Duodenal mucosa (tissue), 2 donors: Measurements from ENCODE around the gene APOBEC3F.
"Not testable (repeated sequence)": the region's sequence is repeated elsewhere in the genome, so short reads cannot be mapped to it uniquely, and the experiment has no call there.

Source experiments
- H3K27ac ChIP-seq: one replicate; pipeline ENCODE4 v1.7.0; 2013; ENCODE audit warnings: low read depth, low read length
- H3K27me3 ChIP-seq, 2 donors: one replicate each; pipeline ENCODE4 v1.7.0; 2013; ENCODE audit warnings: low read length in 2 of 2, control low read depth in 1 of 2; ENCODE audit not compliant: insufficient read depth in 2 of 2, control insufficient read depth in 1 of 2
- H3K36me3 ChIP-seq, 2 donors: one replicate each; pipeline ENCODE4 v1.7.0; 2013; ENCODE audit warnings: low read length in 2 of 2, control low read depth in 1 of 2; ENCODE audit not compliant: insufficient read depth in 2 of 2, control insufficient read depth in 1 of 2
- H3K4me1 ChIP-seq, 2 donors: one replicate each; pipeline ENCODE4 v1.7.0; 2013; ENCODE audit warnings: low read length in 2 of 2, control low read depth in 1 of 2; ENCODE audit not compliant: insufficient read depth in 2 of 2, control insufficient read depth in 1 of 2
- H3K4me3 ChIP-seq, 2 donors: one replicate each; pipeline ENCODE4 v1.7.0; 2013; ENCODE audit warnings: low read length in 2 of 2, low read depth in 1 of 2
- H3K9ac ChIP-seq, 2 donors: one replicate each; pipeline ENCODE4 v1.7.0; 2013; ENCODE audit warnings: low read length in 2 of 2, low read depth in 1 of 2
- H3K9me3 ChIP-seq, 2 donors: one replicate each; pipeline ENCODE4 v1.7.0; 2013; ENCODE audit warnings: low read length in 2 of 2, control low read depth in 1 of 2; ENCODE audit not compliant: control insufficient read depth in 1 of 2

The APOBEC3F gene

DNA sequence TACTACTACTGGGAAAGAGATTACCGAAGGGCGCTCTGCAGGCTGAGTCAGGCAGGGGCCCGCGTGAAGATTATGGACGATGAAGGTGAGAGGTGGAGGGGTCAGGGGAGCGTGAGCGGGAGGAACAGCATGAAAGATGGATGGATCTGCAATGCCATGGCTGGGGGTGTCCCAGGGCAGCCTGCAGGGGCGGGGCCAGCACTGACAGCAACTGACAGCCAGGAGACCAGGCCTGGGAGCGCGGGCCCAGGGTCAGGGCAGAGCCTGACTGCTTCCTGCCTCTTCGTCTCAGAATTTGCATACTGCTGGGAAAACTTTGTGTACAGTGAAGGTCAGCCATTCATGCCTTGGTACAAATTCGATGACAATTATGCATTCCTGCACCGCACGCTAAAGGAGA is 4.5 kb downstream of the APOBEC3F start:
- not testable (repeated sequence) for H3K9me3 ChIP-seq, H3K36me3 ChIP-seq, H3K9ac ChIP-seq, H3K27ac ChIP-seq, H3K4me3 ChIP-seq, H3K27me3 ChIP-seq
- H3K4me1 ChIP-seq, result peaks cover 5 to 10% of the 10 kb centered on the region in 2 donors

GRCh38 chr22:39049486-39049885 is 8.8 kb downstream of the APOBEC3F start:
- not testable (repeated sequence) for H3K9me3 ChIP-seq, H3K4me1 ChIP-seq, H3K4me3 ChIP-seq, H3K36me3 ChIP-seq, H3K9ac ChIP-seq, H3K27ac ChIP-seq, H3K27me3 ChIP-seq

- H3K9me3 ChIP-seq, H3K4me1 ChIP-seq, H3K36me3 ChIP-seq, H3K9ac ChIP-seq, H3K27me3 ChIP-seq, H3K4me3 ChIP-seq, H3K27ac ChIP-seq: not testable (repeated sequence)
These were observed 11.3 kb downstream of the APOBEC3F start for GRCh38 chr22:39051844-39052495.

- H3K4me1 ChIP-seq, result no peaks in the 10 kb centered on the region
- no peaks in the 10 kb centered on the region for H3K36me3 ChIP-seq
- no peak overlapping the region for H3K27ac ChIP-seq
- H3K9ac ChIP-seq, result no peak overlapping the region
- no peak overlapping the region for H3K4me3 ChIP-seq
- H3K27me3 ChIP-seq, result no peaks in the 10 kb centered on the region
- H3K9me3 ChIP-seq, result peaks cover 0 to 3% of the 10 kb centered on the region in 2 donors
These were observed 15.0 kb downstream of the APOBEC3F start for GRCh38 chr22:39055658-39056057.

GRCh38 chr22:39061290-39061689 is 20.6 kb downstream of the APOBEC3F start:
- H3K36me3 ChIP-seq, H3K9me3 ChIP-seq, H3K9ac ChIP-seq, H3K27me3 ChIP-seq, H3K27ac ChIP-seq, H3K4me1 ChIP-seq, H3K4me3 ChIP-seq: not testable (repeated sequence)

DNA sequence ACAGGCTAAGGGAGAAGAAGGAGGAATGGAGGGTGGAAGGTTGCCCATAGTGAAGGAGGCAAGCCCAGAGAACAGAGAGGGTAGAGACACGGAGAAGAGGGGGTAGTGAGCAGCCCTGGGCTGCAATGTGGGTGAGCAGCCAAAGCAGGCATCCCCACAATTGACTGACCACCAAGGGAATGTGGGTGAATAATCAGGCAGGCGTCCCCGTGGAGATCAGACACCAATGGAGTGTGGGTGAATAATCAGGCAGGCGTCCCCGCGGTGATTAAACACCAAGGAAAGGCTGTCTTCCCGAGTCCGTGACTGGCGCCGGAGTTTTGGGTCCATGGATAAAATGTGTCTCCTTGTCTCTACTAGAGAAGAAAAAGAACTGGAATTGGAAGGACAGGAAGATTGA is 21.3 kb downstream of the APOBEC3F start:
- not testable (repeated sequence) for H3K27me3 ChIP-seq, H3K4me1 ChIP-seq, H3K36me3 ChIP-seq, H3K27ac ChIP-seq, H3K9ac ChIP-seq, H3K4me3 ChIP-seq, H3K9me3 ChIP-seq

DNA sequence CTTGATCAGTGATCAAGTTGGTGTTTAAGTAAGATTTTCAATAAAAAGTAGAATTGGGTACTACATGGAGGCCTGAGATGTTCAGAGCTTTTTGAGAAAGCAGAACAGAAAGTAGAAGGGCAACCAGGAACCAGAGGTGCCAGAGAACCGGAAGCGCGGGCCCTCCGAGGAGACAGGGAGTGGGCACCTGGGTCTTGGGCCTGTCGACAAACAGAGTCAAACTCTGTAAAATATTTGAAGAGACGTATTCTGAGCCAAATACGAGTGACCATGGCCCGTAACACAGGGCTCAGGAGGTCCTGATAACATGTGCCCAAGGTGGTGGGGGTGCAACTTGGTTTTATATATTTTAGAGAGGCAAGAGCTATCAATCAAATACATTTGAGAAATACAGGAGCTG is 23.2 kb downstream of the APOBEC3F start:
- not testable (repeated sequence) for H3K4me1 ChIP-seq, H3K9me3 ChIP-seq, H3K36me3 ChIP-seq, H3K27me3 ChIP-seq, H3K27ac ChIP-seq, H3K9ac ChIP-seq, H3K4me3 ChIP-seq

GRCh38 chr22:39066442-39067276 is 26.0 kb downstream of the APOBEC3F start:
- H3K36me3 ChIP-seq, H3K27me3 ChIP-seq, H3K27ac ChIP-seq, H3K4me3 ChIP-seq, H3K9ac ChIP-seq, H3K9me3 ChIP-seq, H3K4me1 ChIP-seq: not testable (repeated sequence)

DNA sequence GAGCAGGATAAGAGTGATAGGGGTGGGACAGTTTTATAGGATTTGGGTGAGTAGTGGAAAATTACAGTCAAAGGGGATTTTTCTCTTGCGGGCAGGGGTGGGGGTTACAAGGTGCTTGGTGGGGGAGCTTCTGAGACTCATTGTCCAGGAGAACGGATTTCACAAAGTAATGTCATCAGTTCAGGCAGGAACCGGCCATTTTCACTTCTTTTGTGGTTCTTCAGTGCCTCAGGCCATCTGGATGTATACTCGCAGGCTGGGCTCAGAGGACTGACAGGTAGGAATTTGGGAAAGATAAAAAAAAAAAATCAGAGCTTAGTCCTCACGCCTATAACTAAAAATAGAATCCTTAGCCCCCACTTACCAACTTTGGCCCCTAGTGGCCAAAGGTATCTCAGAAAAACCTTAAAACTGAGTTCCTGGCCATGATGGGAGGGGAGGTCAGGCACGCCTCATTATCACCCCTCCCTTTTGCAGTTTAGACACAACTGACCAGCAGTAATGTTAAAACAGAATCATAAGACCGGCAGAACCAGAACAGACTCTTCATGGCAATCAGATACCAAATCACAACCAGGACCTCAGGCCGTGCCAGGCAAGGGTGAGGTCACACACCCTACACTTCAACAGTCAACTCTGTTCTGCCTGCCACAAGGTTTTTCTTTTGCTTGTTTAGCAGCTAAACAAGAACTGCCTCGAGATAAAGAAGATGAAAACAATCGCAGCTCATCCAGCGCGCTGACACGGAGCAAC is 27.5 kb downstream of the APOBEC3F start:
- H3K27me3 ChIP-seq, result no peaks in the 10 kb centered on the region
- no peak overlapping the region for H3K27ac ChIP-seq

DNA sequence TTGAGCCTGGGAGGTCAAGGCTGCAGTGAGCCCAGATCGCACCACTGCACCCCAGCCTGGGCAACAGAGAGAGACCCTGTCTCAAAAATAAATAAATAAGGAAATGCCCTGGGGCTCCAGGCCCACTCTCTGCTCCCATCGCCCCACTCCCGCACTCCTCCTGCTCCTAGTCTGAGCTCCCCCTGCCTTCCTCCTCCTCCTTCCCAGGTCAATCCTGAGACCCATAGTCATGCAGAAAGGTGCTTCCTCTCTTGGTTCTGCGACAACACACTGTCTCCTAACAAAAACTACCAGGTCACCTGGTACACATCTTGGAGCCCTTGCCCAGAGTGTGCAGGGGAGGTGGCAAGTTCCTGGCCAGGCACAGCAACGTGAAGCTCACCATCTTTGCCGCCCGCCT is 29.5 kb downstream of the APOBEC3F start:
- no peak overlapping the region for H3K9ac ChIP-seq
- no peaks in the 10 kb centered on the region for H3K36me3 ChIP-seq
- no peaks in the 10 kb centered on the region for H3K4me1 ChIP-seq
- no peaks in the 10 kb centered on the region for H3K9me3 ChIP-seq
- no peaks in the 10 kb centered on the region for H3K27me3 ChIP-seq
- no peak overlapping the region for H3K4me3 ChIP-seq
- no peak overlapping the region for H3K27ac ChIP-seq

More for the DNA sequence above, 27.5 kb downstream of the APOBEC3F start:
- no peaks in the 10 kb centered on the region for H3K4me1 ChIP-seq
- no peak overlapping the region for H3K9ac ChIP-seq
- H3K36me3 ChIP-seq, result no peaks in the 10 kb centered on the region
- H3K9me3 ChIP-seq, result no peaks in the 10 kb centered on the region
- H3K4me3 ChIP-seq, result no peak overlapping the region
